Omental fat pad (tissue), 4 donors: ENCODE results near the gene RPN2. TPM values are rescaled to one million over a fixed set of nuclear protein-coding genes. Genes with fewer than 3 reads are reported as not detected.
A peak's percentile ranks its signal among the peaks of the same experiment; 100 is the strongest.

Source experiments
- ATAC-seq: fragments of 150-250 bp; one replicate; pipeline ENCODE4 v1.9.1; 2016; ENCODE audit warnings: mild to moderate bottlenecking, moderate library complexity; ENCODE audit not compliant: low FRiP score
- DNase-seq: peaks from one replicate; pipeline ENCODE4 v3.0.0-alpha.2; 2019; ENCODE audit warnings: low spot score
- CTCF ChIP-seq, 3 donors: fragments of 450-650 bp; IDR thresholded peaks; one replicate each; pipeline ENCODE4 v1.5.1; 2016 to 2017; ENCODE audit warnings: antibody characterized with exemption in 3 of 3, mild to moderate bottlenecking in 3 of 3, moderate library complexity in 2 of 3
- total RNA-seq, 4 donors: library from RNA; depleted of rRNA; stranded (reverse); fragments of >200 nt; gene quantifications; one replicate each; pipeline ENCODE4 v1.1.0, GENCODE V29; 2016

RPN2 gene
- total RNA-seq, 4 donors from 2014 or later = 105 to 168 (median 156) TPM

- ATAC-seq (peak; percentile 74), DNase-seq (no peak)
- TF ChIP-seq CTCF (IDR thresholded peaks at IDR 0.05) = no peak
Observed at GRCh38 chr20:37223053-37223452, 43.9 kb downstream of the RPN2 start.

GRCh38 chr20:37225146-37225545 is 46.0 kb downstream of the RPN2 start:
- DNase-seq (no peak), ATAC-seq (no peak)
- TF ChIP-seq CTCF (IDR thresholded peaks at IDR 0.05) = no peak

GRCh38 chr20:37226889-37227288 is 47.8 kb downstream of the RPN2 start:
- ATAC-seq (no peak), DNase-seq (no peak)
- no peak for TF ChIP-seq CTCF (IDR thresholded peaks at IDR 0.05)

GRCh38 chr20:37228082-37228481 is 49.0 kb downstream of the RPN2 start:
- ATAC-seq (no peak), DNase-seq (no peak)
- TF ChIP-seq CTCF (IDR thresholded peaks at IDR 0.05) = no peak

GRCh38 chr20:37228656-37229055 is 49.5 kb downstream of the RPN2 start:
- ATAC-seq (no peak), DNase-seq (no peak)
- TF ChIP-seq CTCF (IDR thresholded peaks at IDR 0.05) = no peak

GRCh38 chr20:37229357-37229756 is 50.2 kb downstream of the RPN2 start:
- DNase-seq (no peak), ATAC-seq (no peak)
- no peak for TF ChIP-seq CTCF (IDR thresholded peaks at IDR 0.05)

GRCh38 chr20:37230200-37230599 is 51.1 kb downstream of the RPN2 start:
- ATAC-seq (no peak), DNase-seq (no peak)
- no peak for TF ChIP-seq CTCF (IDR thresholded peaks at IDR 0.05)
